CD1c-positive myeloid dendritic cell (primary cell): ENCODE results near the gene FASN.

Experiments
- DNase-seq: peaks from one replicate; pipeline ENCODE4 v3.0.0-alpha.2; 2016; ENCODE audit errors: extremely low spot score

Gene FASN

DNA sequence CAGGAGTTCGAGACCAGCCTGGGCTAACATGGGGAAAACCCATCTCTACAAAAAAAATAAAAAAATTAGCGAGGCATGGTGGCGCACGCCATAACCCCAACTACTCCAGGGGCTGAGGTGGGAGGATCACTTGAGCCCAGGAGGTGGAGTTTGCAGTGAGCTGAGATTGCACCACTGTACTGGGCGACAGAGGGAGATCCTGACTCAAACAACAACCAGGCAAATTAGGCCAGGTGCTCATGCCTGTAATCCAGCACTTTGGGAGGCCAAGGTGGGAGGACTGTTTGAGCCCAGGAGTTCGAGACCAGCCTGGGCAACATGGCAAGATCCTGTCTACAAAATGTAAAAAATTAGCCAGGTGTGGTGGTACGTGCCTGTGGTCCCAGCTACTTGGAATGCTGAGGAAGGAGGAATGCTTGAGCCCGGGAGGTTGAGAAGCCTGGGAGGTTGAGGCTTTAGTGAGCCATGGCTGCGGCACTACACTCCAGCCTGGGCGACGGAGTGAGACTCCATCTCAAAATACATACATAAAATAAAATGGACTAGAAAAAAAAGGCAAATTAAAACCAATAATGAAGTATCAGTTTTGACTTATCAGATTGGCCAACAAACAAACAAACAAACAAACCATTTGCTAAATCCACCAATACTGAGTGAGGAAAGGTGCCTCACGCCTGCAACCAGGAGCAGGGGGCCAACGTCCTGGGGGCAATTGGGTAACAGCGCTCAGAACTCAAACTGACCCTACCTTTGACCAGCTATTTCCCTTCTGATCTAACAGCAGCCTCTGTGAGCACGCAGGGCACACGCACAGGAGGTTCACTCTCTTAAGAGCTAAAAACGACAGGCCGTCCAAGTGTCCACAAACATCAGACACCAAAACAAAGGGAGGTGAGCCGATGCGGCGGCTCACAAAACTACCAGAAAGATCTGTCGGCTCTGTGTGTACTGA lies 19.4 kb upstream of the FASN start:
- DNase-seq = no peak

DNA sequence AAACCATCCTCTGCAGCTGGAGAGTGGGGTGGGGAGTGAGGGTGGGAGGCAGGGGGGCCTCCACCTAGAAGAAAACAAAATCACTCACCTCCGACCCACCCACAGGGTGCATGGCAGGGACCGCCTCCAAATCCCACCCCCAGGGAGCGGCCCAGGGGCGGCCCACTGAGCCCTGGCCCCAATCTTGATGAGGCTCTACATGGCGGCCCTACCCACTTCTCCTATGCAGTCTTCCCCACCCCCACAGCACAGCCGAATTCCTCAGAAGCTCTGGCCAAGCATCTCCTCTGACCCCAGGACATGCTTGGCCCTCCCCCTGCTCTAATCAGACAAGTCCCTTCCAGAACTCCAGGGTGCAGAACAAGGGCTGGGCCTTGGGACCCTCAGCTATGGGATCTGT lies 18.2 kb upstream of the FASN start:
- DNase-seq = no peak

DNA sequence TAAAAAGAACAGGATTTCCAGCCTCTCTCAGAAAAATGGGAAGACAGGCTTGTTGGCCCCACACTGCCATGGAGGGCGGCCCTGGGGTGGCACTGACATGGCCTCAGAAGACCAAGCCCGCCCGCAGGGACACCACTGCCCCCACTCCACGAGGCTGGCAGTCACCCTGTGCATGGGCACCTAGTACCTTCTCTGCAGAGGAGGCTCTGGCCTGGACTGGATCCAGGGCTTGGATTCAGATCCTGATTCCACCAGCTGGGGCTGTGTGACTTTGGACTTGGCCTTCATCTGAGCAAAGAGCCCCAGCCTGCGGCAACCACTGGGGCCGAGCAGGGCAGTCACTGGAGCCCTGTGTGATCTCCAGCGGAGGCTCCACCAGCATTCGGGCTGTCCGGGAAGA lies 16.8 kb upstream of the FASN start:
- no peak for DNase-seq

DNA sequence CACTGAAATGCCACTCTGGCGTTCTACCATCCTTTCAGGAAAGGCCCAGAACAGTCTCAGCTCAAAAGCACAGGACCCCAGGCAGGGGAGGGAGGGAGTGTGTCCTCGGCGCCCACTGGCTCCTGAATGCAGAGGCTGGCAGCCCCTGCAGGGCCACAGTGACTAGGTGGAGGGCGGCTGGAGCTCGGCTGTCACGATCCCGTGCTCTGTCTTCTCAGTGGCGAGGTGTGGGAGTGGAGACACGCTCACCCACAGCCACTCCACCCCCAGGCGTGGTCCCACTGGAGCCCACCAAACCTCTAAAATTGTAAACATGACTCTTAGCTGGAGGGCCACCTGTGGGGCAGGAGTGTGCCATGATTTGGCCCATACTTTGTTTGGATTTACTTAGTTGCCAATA lies 16.4 kb upstream of the FASN start:
- no peak for DNase-seq

DNA sequence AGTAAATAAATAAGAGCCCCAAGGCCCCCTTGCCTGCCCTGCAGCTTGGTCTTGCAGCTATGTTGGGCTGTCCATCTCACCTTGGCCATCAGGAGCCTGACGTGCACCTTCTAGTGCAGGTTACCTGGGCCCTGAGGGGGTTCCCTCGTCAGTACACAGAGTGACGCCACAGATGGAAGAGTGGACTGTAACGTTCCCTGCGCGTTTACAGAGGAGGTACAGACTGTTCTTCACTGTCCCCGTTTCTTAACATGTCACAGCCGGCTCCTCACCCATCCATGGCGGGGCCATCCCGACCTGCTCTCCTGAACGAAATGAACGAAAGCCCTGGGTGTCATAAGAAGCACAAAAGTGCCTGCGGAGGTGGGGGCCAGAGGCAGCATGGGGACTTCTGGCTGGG lies 15.9 kb upstream of the FASN start:
- no peak for DNase-seq

DNA sequence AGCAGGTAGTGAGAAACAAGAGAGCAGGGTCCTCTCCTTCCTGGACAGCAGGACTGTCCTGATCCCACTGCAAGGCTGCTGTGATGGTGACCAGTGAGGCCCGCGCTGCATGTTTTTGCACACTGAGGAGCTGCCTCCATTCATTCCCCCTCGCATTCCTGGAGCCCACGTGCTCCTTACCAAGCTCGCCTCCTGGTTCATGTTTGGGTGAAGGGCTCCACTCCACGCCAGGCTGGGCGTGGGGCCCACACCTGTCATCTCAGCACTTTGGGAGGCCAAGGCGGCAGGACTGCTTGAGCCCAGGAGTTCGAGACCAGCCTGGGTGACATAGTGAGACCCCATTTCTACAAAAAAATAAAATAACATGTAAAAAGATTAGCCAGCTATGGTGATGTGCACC lies 15.4 kb upstream of the FASN start:
- no peak for DNase-seq

DNA sequence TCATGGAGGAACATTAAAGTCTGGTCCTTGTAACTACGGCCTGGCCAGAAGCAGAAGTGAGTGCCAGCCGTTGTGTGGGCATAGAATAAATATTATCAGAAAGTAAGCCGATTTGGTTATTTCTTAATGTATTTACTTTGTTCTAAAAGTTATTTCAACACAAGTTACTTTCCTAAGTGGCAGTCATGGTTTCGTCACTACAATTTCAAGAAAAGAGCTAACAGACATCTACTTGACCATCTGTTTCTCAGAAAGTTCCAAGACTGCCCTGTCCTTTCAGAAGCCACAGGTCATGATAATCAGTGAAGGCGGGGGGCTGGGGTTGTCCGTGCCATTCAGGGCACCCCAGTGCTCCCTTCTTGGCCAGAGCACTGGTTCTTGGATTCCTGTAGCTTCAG lies 14.9 kb upstream of the FASN start:
- no peak for DNase-seq

DNA sequence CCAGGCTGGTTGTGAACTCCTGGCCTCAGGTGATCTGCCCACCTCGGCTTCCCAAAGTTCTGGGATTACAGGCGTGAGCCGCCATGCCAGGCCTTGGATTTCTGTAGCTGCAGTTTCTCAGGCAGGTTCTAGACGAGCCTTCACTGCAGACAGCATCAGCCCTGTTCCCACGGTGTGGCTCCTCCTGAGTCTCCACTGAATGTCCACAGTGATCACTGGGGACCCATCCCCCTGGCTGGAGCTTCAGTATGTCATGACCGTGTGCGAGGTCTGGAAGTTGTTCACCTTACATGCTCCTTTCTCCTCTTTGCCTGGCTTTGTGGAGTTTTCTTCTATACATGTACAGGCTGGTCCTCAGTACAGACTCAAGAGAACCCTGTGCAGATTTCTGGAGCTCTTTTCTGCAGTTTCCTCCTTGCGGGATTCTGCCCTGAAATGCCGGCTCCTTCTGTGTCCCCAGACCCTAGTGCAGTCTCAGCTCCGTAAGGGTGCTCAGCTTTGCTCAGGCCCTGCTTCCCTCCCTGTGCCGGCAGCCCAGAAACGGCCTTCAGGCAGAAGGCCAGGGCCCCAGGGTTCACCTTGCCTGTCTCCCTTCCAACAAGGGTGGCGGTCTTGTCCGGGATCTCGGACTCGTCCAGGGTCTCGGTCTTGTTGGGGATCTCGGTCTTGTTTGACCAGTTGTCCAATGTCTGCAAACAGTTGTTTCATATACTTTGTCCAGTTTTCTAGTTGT lies 14.3 kb upstream of the FASN start:
- DNase-seq = no peak

DNA sequence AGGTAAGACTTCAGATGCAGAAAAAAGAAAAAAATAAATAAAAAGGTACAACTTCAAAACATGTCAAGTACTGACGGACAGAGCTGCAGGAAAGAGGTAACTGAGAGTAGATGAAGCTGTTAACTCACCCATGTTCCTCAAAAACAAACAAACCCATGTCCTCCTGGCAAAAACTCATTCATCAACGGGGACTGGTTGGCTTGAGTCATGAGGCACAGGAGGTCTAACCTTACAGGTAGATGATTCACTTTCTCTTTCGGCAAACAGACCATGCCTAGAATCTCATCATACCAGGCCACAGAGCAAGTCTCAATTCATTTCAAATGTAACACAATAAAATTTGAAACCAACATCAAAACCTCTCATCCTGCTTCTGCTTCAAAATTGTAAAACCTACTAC lies 12.3 kb upstream of the FASN start:
- no peak for DNase-seq

DNA sequence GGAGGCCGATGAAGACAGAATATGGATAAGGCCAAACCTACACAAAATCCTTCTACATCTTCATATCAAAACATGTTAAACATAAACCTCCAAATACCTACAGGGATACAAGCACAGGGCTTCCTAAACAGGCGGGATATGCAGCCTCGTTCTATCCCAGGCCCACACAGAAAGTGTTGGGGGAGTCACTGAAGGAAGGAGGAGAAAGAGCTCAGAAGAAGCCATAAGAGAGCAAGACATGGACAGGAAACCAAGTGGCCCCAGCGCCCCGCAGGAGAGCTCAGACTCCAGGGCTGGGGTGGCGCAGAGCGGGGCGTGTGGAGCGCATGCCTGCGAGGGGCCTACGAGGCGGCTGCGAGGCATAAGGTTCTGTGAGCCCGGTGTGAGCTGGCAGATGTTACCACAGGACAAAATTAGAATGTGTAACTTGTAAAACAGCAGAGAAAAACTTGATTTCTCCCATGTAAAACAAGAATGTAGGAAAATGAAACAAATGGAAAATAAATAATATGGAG lies 11.0 kb upstream of the FASN start:
- DNase-seq = no peak

DNA sequence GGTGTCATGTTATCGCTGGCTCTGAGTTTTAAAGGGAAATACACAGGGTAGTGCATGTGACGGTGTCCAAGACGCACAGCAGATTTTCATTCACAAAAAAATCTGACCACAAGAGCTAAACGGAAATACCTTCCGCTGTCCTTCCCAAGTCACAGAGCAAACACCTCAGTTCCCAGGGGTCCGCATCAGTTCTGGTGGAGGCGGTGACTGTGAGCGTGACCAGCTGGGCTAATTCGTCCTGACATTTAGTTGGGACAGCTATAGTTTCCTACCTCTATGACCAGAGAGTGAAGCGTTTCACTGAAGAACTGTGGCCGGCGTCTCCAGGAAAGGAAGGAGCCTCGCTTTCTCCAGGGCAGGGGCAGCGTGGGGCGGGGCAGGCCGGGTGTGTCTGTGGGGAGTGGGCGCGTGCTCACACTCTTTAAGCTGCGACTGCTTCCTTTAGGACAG lies 10.5 kb upstream of the FASN start:
- DNase-seq = no peak

DNA sequence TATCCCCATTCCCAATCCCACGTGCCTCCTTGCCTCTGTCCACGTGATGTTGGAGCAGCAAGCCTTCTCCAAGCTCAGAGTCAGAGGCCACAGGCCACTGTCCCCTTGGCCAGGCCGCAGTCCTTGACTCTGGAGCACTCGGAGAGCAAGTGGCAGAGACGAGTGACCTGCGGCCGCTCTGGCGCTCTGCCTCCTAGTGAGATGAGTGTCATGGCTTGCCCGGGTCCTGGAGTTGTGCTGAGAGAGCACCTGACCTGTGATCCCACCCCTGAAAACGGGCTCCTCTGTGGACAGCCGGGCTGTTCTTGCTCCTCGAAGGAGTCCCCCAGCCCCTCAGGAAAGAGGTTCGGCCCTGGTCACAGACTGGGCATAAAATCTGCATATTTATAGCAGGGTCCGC lies 10.0 kb upstream of the FASN start:
- DNase-seq = no peak

DNA sequence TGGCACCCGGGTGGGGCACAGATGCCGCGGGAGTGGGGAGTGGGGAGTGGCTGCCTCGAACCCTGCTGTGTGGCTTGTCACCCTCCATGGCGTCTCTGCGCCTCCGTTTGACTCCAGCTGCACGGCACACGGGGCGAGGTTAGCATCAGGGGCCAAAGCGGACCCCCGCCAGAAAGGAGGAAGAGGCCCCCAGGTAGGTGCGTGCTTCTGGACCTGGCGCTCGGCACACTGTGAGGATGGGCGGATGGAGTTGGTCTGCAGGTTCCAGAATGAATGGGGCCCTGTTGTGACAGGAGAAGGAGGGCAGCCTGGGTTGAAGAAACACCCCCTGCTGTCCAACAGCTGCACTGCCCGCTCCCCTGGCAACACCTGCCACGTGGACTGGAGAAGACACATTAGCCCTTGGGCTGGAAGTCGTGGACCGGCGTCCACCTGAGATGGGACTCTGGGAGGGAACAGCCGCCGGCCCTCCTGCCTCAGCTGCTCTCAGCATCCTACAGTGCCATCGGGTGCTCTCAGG lies 9.4 kb upstream of the FASN start:
- DNase-seq = no peak

DNA sequence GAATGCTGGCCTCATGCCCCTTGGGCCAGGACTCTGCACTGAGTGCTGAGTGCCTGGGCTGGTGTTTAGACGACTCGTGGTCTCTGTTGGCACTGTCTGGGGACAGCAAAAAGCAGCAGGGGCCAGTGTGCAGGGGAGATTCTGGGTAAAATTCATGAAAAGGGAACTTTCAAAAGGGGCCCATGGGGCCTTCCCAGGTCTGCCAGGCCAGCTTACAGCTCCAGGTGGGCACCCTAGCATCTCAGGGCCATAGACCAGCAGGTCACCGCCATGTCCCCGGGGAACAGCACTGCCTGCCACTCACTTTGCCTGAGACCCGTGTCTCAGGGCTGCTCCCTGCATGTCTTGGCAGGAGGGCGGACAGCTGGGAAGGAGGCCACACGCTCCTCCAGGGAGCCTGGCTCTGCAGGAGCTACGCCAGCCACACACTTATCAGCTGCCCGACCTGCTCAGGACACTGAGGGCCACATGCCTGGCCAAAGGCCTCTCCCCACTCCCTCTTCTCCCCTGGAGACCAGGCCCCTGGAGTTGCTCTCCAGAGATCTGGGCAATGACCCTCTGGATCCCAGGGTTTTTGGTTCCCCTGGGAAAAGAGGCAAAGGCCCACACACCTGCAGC lies 8.8 kb upstream of the FASN start:
- no peak for DNase-seq

DNA sequence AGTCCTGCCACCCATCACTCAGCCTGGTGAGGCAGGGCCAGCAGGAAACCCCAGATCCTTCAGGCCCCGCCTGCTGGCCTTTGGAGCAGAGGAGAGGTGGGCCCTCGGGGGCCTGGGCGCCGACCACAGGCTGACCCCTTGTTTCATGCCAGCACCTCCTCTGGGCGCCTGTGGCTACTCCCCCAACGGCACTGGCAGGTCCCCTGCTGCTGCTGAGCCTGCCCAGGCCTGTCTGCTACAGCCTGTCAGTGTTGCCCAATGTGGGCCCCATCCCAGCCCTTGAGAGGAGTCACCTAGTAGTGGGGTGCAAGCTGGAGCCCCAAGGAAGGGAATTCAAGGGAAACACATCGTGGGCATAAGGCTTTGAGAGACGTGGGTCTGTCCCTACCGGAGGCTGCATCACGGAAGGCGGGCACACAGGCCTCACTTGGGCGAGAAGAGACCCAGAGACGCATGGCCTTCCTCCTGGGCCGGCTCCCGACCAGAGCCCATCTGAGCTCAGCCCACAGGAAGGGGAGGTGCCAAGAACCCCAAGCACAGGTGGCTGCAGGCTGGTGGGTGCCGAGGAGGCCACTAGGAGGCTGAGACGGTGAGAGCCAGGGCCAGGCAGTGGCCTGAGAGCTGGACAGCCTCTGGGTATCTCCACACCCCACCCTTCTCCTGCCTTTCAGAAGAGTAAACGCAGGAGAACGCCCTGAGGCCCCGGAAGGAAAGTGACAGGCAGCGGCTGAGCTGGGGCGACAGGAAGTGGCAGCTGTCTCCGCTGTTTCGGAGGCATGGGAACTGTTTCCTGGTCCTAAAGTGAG lies 8.0 kb upstream of the FASN start:
- DNase-seq = peak; percentile 54

DNA sequence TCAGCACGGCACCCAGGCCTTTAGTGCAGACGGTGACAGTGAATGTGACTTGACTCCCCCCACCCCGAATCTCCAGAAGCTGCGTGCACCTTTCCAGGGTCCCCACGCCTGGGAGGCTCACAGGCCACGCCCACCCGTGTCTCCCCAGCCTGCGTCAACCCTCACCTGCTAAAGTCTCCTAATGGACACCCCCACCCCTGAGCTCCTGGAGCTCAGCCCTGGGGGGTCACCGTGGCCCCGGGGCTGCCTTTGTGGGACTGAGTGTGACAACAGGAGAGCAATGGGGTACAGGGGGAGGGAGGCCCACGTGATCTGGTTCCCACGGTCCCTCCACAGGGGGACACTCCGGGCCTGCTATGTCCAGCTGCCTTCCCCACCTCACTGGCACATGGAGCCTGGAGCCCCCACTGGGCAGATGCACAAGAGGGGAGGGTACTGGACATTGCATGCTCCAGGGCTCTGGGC lies 7.4 kb upstream of the FASN start:
- no peak for DNase-seq

DNA sequence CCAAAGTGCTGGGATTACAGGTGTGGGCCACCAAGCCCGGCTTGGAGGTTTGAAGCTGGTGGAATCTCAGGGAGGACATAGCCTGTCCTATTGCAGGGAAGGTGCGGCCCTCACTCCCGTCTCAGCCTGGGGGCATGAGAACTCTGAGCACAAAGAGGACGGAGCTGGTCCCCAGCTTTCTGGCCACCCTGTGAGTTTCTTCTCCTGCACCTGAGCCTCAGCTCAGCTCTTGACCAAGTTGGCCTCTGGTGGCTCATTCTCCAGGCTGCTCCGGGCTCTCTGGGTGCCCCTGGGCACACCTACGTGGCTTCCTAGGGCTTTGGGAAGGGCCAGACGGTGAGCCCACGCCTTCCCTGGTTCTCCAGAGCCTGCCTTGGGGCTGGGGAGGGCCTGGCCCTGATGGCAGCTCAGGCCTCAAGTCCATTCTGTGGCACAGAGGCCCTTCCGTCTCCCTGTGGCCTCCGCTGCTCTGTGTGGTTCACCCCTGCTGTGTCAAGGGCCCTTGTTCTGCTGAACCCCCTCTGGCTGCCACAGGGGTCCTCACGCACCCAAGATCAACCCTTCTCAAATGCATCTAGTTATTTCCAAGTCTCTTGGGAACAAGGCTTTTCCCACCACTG lies 6.9 kb upstream of the FASN start:
- DNase-seq = no peak

DNA sequence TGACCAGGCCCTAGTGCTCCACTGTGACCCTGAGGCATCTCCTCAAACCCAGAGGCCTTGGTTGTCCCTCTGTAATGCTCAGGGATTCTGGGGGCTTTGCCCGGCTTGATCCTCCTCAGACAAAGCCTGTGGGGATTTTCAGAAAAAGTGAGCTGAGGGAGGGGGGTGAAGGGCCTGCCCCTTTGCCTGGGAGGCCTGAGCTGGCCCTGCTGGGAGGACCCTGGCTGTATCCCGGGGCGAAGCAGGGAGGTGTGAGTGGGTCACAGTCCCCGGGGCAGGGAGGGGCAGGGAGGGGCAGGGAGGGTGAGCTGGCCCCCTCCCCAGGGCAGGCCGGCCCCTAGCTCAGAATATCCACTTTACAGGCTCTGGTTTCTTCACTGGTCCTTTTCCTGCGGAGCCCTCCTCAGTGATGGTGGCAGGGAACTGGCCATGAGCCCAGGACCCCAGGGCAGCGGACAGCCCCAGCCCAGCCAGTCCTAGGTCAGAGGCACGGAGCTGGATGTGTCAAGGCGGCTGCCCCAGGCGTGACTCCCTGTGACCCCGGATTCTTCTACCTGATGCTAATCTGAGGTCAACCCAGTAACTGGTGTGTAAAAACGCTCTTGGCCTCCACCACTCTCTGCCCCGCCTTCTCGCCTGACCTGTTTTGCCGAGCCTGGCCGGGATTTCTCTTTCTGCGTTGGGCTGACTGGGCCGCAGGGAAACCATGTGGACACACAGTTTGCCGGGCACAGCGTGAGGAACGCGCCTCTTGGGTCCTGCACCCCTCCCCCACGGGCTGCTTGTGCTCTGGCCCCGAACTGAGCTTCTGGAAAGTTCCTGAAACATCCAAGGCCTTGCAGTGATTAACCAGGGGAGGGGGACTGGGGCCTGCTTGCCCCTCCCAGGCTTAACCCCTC lies 5.8 kb upstream of the FASN start:
- no peak for DNase-seq

DNA sequence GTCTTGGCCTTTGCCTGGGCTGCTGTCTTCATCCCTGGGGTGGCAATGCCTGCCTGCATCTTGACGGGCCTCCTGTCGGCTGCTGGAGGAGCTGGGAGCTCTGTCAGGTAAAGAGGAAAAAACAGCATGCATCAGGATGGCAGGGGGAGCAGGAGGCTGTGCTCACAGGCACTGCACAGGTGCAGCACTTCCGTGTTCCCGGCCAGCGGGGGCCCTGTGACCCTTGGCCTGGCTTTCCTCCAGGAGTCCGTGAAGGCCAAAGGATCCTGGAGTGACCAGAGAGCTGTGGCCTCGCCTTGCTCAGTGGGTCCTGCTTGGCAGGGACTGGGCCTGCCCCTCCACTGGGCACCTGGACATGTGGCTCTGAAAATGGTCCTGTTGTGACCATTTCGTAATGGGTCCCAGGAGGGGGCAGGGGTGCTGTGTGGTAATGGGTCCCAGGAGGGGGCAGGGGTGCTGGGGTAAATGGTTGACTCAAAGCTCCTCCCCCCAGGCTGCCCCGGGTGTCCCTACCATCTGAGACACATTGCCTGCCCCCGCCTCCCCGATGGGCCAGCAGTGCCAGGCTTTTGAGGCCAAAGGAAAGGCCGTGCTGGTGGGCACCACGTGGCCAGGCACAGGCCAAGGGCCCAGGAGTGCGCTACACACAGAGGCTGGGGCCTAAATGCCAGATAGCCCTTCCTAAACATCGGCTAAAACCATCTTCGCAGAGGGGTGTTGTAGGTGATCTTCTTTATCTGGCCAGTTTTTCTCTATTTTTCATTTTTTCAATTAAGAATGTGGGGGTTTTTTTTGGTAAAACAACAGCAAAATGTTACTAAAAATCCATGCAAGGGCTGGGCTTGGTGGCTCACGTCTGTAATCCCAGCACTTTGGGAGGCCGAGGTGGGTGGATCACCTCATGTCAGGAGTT lies 4.0 kb upstream of the FASN start:
- DNase-seq = no peak
